Endothelial cell of umbilical vein (primary cell): ENCODE data around the gene KRTAP10-5. TPM values are rescaled to one million over a fixed set of nuclear protein-coding genes. Genes with fewer than 3 reads are reported as not detected.

Experiments
- BruUV-seq: library from RNA; stranded (reverse); fragments of 400-500 nt; replicated peaks from 2 replicates; lab custom pipeline; 2021; lab: Mats Ljungman, UMichigan
- CTCF ChIA-PET: fragments of 300-600, 350-600 bp; sonication (Branson Sonifier 250); formaldehyde crosslinking; loops from one replicate; lab custom pipeline; 2021; ENCODE audit warnings: antibody characterized with exemption, inconsistent platforms; lab: Charles Lee
- POLR2A ChIA-PET: fragments of 300-600, 350-600 bp; sonication (Branson Sonifier 250); formaldehyde crosslinking; loops from one replicate; lab custom pipeline; 2021; ENCODE audit warnings: antibody characterized with exemption, inconsistent platforms; lab: Charles Lee
- DNase-seq: peaks from one replicate; pipeline ENCODE4 v3.0.0-alpha.2; 2011; ENCODE audit warnings: low read depth, low spot score
- FAIRE-seq: peaks from 2 replicates; lab custom pipeline; 2011; peaks lifted over from hg19 to GRCh38; lab: Jason Lieb, UNC
- H2AFZ ChIP-seq: 2 replicates; pipeline ENCODE4 v1.6.0; 2012; ENCODE audit warnings: low read depth, low read length, control low read depth, inconsistent platforms
- H3K27ac ChIP-seq: 2 replicates; pipeline ENCODE4 v1.5.1; 2011; ENCODE audit warnings: low read depth, mild to moderate bottlenecking, control low read depth, low read length, moderate library complexity; ENCODE audit not compliant: insufficient read depth
- H3K27me3 ChIP-seq, 2 experiments: 2 replicates each; pipeline versions ENCODE4 v1.6.0 to v1.6.1; 2011; ENCODE audit warnings: low read length in 2 of 2, mixed read lengths in 1 of 2; ENCODE audit not compliant: control insufficient read depth in 2 of 2, insufficient read depth in 2 of 2
- H3K36me3 ChIP-seq, 2 experiments: 2 replicates in 1 of 2; 3 replicates in 1 of 2; pipeline ENCODE4 v1.5.1; 2011; ENCODE audit warnings: low read length in 2 of 2, mild to moderate bottlenecking in 1 of 2, moderate library complexity in 1 of 2; ENCODE audit not compliant: control insufficient read depth in 2 of 2, insufficient read depth in 2 of 2; ENCODE audit errors: extremely low read depth in 1 of 2
- H3K4me1 ChIP-seq: 3 replicates; pipeline ENCODE4 v1.5.1; 2011; ENCODE audit warnings: mild to moderate bottlenecking, low read length; ENCODE audit not compliant: control insufficient read depth, insufficient read depth; ENCODE audit errors: extremely low read depth
- H3K4me2 ChIP-seq: 2 replicates; pipeline ENCODE4 v1.6.1; 2011; ENCODE audit warnings: low read length, control low read depth, mixed read lengths; ENCODE audit not compliant: insufficient read depth
- H3K4me3 ChIP-seq, 3 experiments: fragments of 200-600 bp in 1 of 3; sonication (generic), shearing (Covaris generic) in 1 of 3; replicated peaks in 1 of 3; 2 replicates each; pipeline ENCODE4 v1.5.1; 2011 to 2016; ENCODE audit warnings: control low read depth in 3 of 3, low read length in 3 of 3, mild to moderate bottlenecking in 2 of 3, inconsistent platforms in 1 of 3, low read depth in 1 of 3, moderate library complexity in 1 of 3; ENCODE audit not compliant: insufficient read depth in 1 of 3
- H3K79me2 ChIP-seq: 2 replicates; pipeline ENCODE4 v1.6.0; 2012; ENCODE audit warnings: low read length, inconsistent platforms; ENCODE audit not compliant: control insufficient read depth, insufficient read depth
- H3K9ac ChIP-seq: replicated peaks from 2 replicates; pipeline ENCODE3; 2011; ENCODE audit warnings: low read length, control low read depth; ENCODE audit not compliant: insufficient read depth; ENCODE audit errors: extremely low read depth
- H3K9me1 ChIP-seq: replicated peaks from 3 replicates; pipeline ENCODE4 v1.6.0; 2011; ENCODE audit warnings: mild to moderate bottlenecking, low read length; ENCODE audit not compliant: control insufficient read depth, insufficient read depth; ENCODE audit errors: extremely low read depth
- H3K9me3 ChIP-seq: replicated peaks from 2 replicates; pipeline ENCODE4 v1.5.1; 2012; ENCODE audit warnings: low read length, inconsistent platforms; ENCODE audit not compliant: control insufficient read depth, insufficient read depth
- H4K20me1 ChIP-seq: replicated peaks from 2 replicates; pipeline ENCODE3; 2011; ENCODE audit warnings: mild to moderate bottlenecking, low read length; ENCODE audit not compliant: control insufficient read depth, insufficient read depth; ENCODE audit errors: extremely low read depth
- EZH2 ChIP-seq: IDR thresholded peaks from 2 replicates; pipeline ENCODE4 v1.6.1; 2012; ENCODE audit warnings: borderline replicate concordance, low read depth, mild to moderate bottlenecking, moderate library complexity, low read length, inconsistent platforms; ENCODE audit not compliant: severe bottlenecking
- FOS ChIP-seq: IDR thresholded peaks from 2 replicates; pipeline ENCODE4 v1.6.1; 2011; ENCODE audit warnings: mild to moderate bottlenecking, low read length, moderate library complexity, borderline replicate concordance; ENCODE audit not compliant: insufficient read depth
- MAX ChIP-seq: IDR thresholded peaks from 2 replicates; pipeline ENCODE4 v1.6.1; 2011; ENCODE audit not compliant: insufficient read depth, insufficient read length
- MYC ChIP-seq: IDR thresholded peaks from one replicate; pipeline ENCODE4 v1.6.1; 2011; ENCODE audit warnings: mild to moderate bottlenecking, low read depth, low read length
- POLR2A ChIP-seq: IDR thresholded peaks from 2 replicates; pipeline ENCODE4 v1.6.1; 2012; ENCODE audit warnings: low read depth, mild to moderate bottlenecking, control low read depth, low read length
- POLR2AphosphoS5 ChIP-seq: IDR thresholded peaks from 2 replicates; pipeline ENCODE4 v1.6.1; 2012; ENCODE audit warnings: low read depth, mild to moderate bottlenecking, control low read depth, low read length, moderate library complexity; ENCODE audit not compliant: insufficient read depth
- dilution Hi-C: fragments of 300-500 bp; cut with MboI; formaldehyde crosslinking; loops from one replicate; pipeline ENCODE4 v1.15.0; 2019; ENCODE audit warnings: low sequenced_read_pairs; ENCODE audit not compliant: extremely low pct_ligation_motif_present
- intact Hi-C: fragments of 100-400 bp; cut with micrococcal nuclease; formaldehyde crosslinking; loops from one replicate; pipeline ENCODE4 v1.10.0; 2022
- polyA plus RNA-seq, 4 experiments: library from polyadenylated mRNA; depleted of rRNA in 3 of 4; stranded (reverse) in 3 of 4; unstranded in 1 of 4; fragments of >200 nt; gene quantifications; 2 replicates each; pipeline versions ENCODE4 v1.2.1 to v1.2.3, GENCODE V29; 2011 to 2012; ENCODE audit warnings: missing spikeins in 1 of 4
- total RNA-seq: library from RNA; stranded (reverse); gene quantifications from 2 replicates; pipeline ENCODE4 v1.2.3, GENCODE V29; 2021

Gene KRTAP10-5
- total and polyA plus RNA-seq, 2 donors (not counting 3 experiments of a cell fraction or from before 2014, with no cell fraction given): not detected

- CTCF ChIA-PET: interaction anchor here (1.3 kb wide), 1 partner anchor 28 kb away, joined by 5 read pairs; no protein-coding TSS in a partner anchor
- DNase-seq (no peak), FAIRE-seq (no peak)
- BruUV-seq: no TSS peak
- H4K20me1 ChIP-seq: no peaks in the 10 kb centered on the region
- no peaks in the 10 kb centered on the region for H3K79me2 ChIP-seq
- peaks cover 0 to 10% of the 10 kb centered on the region in 2 experiments for H3K27me3 ChIP-seq
- no peaks in the 10 kb centered on the region for H3K9me3 ChIP-seq
- dilution Hi-C loops: no loop called here
- H3K4me3 ChIP-seq: no peak overlapping the region
- H3K4me1 ChIP-seq: no peaks in the 10 kb centered on the region
- H3K9me1 ChIP-seq: no peaks in the 10 kb centered on the region
- POLR2A ChIA-PET: no interaction called here
- intact Hi-C loops: no loop called here
- H3K9ac ChIP-seq: no peak overlapping the region
- no peak for TF ChIP-seq FOS
- no peak for TF ChIP-seq MAX
- no peak for TF ChIP-seq POLR2AphosphoS5
- no peak for TF ChIP-seq POLR2A
- TF ChIP-seq MYC: no peak
- TF ChIP-seq EZH2: no peak
- H3K27ac ChIP-seq: no peak overlapping the region
- no peak overlapping the region for H3K4me2 ChIP-seq
- H3K36me3 ChIP-seq: no peaks in the 10 kb centered on the region
- no peak overlapping the region for H2AFZ ChIP-seq
Measured at GRCh38 chr21:44537930-44538911, 42.2 kb downstream of the KRTAP10-5 start.
